ENCODE data around the gene MORN5. TPM values are rescaled to one million over a fixed set of nuclear protein-coding genes. Genes with fewer than 3 reads are reported as not detected.
A peak's percentile ranks its signal among the peaks of the same experiment; 100 is the strongest.

The MORN5 gene
- total RNA-seq, 1 donor: 0.36 TPM

GRCh38 chr9:122158202-122158601 is 1.5 kb upstream of the MORN5 start:
- H3K36me3 ChIP-seq (ENCODE audit: insufficient read depth, low read length): no peaks in the 10 kb centered on the region
- no peak overlapping the region for H3K4me3 ChIP-seq (ENCODE audit: insufficient read depth, low read length)
- H3K4me1 ChIP-seq (ENCODE audit: insufficient read depth, low read length): peaks cover 10% of the 10 kb centered on the region
- H3K9me3 ChIP-seq (ENCODE audit: low read depth, low read length): no peaks in the 10 kb centered on the region
- TF ChIP-seq CTCF (IDR thresholded peaks at IDR 0.05; ENCODE audit: extremely low read depth, low read depth, low read length): peak; percentile 67
- H3K4me2 ChIP-seq (ENCODE audit: insufficient read depth, low read length): peak overlapping the region; percentile 95
- no peak overlapping the region for H3K27ac ChIP-seq (ENCODE audit: low read depth, low read length)
- peaks cover 31% of the 10 kb centered on the region for H4K20me1 ChIP-seq (ENCODE audit: insufficient read depth, low read length)
- H2AFZ ChIP-seq (ENCODE audit: low read length): no peak overlapping the region
- peak; percentile 79 for DNase-seq (ENCODE audit: insufficient read length, low spot score, missing footprints)
- H3K79me2 ChIP-seq (ENCODE audit: insufficient read depth, low read length): peaks cover 55% of the 10 kb centered on the region
- H3K27me3 ChIP-seq (ENCODE audit: insufficient read depth, low read length): peaks cover 8% of the 10 kb centered on the region

GRCh38 chr9:122159925-122160246 is 178 bp downstream of the MORN5 start:
- peak overlapping the region; percentile 81 for H3K27ac ChIP-seq (ENCODE audit: low read depth, low read length)
- no peaks in the 10 kb centered on the region for H3K9me3 ChIP-seq (ENCODE audit: low read depth, low read length)
- H3K4me3 ChIP-seq (ENCODE audit: insufficient read depth, low read length): peak overlapping the region; percentile 96
- H3K79me2 ChIP-seq (ENCODE audit: insufficient read depth, low read length): peaks cover 41% of the 10 kb centered on the region
- TF ChIP-seq CTCF (IDR thresholded peaks at IDR 0.05; ENCODE audit: extremely low read depth, low read depth, low read length): no peak
- no peak for DNase-seq (ENCODE audit: insufficient read length, low spot score, missing footprints)
- H3K4me1 ChIP-seq (ENCODE audit: insufficient read depth, low read length): peaks cover 10% of the 10 kb centered on the region
- peaks cover 18% of the 10 kb centered on the region for H3K27me3 ChIP-seq (ENCODE audit: insufficient read depth, low read length)
- H4K20me1 ChIP-seq (ENCODE audit: insufficient read depth, low read length): peaks cover 24% of the 10 kb centered on the region
- H2AFZ ChIP-seq (ENCODE audit: low read length): peak overlapping the region; percentile 94
- peak overlapping the region; percentile 95 for H3K4me2 ChIP-seq (ENCODE audit: insufficient read depth, low read length)
- no peaks in the 10 kb centered on the region for H3K36me3 ChIP-seq (ENCODE audit: insufficient read depth, low read length)

- Histone ChIP-seq H3K79me2 (ENCODE audit: insufficient read depth, low read length) (peaks cover 19% of the 10 kb centered on the region), H3K4me3 (ENCODE audit: insufficient read depth, low read length) (no peak overlapping the region), H3K4me1 (ENCODE audit: insufficient read depth, low read length) (peaks cover 7% of the 10 kb centered on the region), H4K20me1 (ENCODE audit: insufficient read depth, low read length) (peaks cover 10% of the 10 kb centered on the region), H3K36me3 (ENCODE audit: insufficient read depth, low read length) (no peaks in the 10 kb centered on the region), H3K27ac (ENCODE audit: low read depth, low read length) (no peak overlapping the region), H3K4me2 (ENCODE audit: insufficient read depth, low read length) (no peak overlapping the region), H2AFZ (ENCODE audit: low read length) (no peak overlapping the region), H3K27me3 (ENCODE audit: insufficient read depth, low read length) (peaks cover 27% of the 10 kb centered on the region), H3K9me3 (ENCODE audit: low read depth, low read length) (no peaks in the 10 kb centered on the region)
- DNase-seq (ENCODE audit: insufficient read length, low spot score, missing footprints): no peak
- no peak for TF ChIP-seq CTCF (IDR thresholded peaks at IDR 0.05; ENCODE audit: extremely low read depth, low read depth, low read length)
Measured at GRCh38 chr9:122162415-122162814, 2.7 kb downstream of the MORN5 start.

GRCh38 chr9:122164286-122164685 is 4.6 kb downstream of the MORN5 start:
- Histone ChIP-seq H4K20me1 (ENCODE audit: insufficient read depth, low read length) (no peaks in the 10 kb centered on the region), H3K27ac (ENCODE audit: low read depth, low read length) (no peak overlapping the region), H3K4me3 (ENCODE audit: insufficient read depth, low read length) (no peak overlapping the region), H3K4me2 (ENCODE audit: insufficient read depth, low read length) (no peak overlapping the region), H3K36me3 (ENCODE audit: insufficient read depth, low read length) (no peaks in the 10 kb centered on the region), H3K4me1 (ENCODE audit: insufficient read depth, low read length) (peaks cover 3% of the 10 kb centered on the region), H3K79me2 (ENCODE audit: insufficient read depth, low read length) (peaks cover 3% of the 10 kb centered on the region), H3K9me3 (ENCODE audit: low read depth, low read length) (no peaks in the 10 kb centered on the region), H3K27me3 (ENCODE audit: insufficient read depth, low read length) (peaks cover 35% of the 10 kb centered on the region), H2AFZ (ENCODE audit: low read length) (no peak overlapping the region)
- DNase-seq (ENCODE audit: insufficient read length, low spot score, missing footprints): no peak
- no peak for TF ChIP-seq CTCF (IDR thresholded peaks at IDR 0.05; ENCODE audit: extremely low read depth, low read depth, low read length)
